ENCODE data around the gene LOXL3.

Gene LOXL3

GRCh38 chr2:74513605-74514367 lies 40.0 kb downstream of the LOXL3 start:
- Mint-ChIP-seq H3K4me1 (peaks cover 16% of the 10 kb centered on the region), H3K4me3 (peak overlapping the region; percentile 73), H3K27ac (no peak overlapping the region), H3K36me3 (no peaks in the 10 kb centered on the region), H3K9me3 (no peaks in the 10 kb centered on the region)
- no peak for DNase-seq (ENCODE audit: low spot score in 2 of 2)
- peak; percentile 48 for ATAC-seq

- ATAC-seq, result no peak
- H3K36me3 Mint-ChIP-seq, result peaks cover 3% of the 10 kb centered on the region
- H3K27ac Mint-ChIP-seq, result no peak overlapping the region
- no peak for DNase-seq (ENCODE audit: low spot score in 2 of 2)
- peak overlapping the region; percentile 73 for H3K4me3 Mint-ChIP-seq
- no peaks in the 10 kb centered on the region for H3K9me3 Mint-ChIP-seq
- H3K4me1 Mint-ChIP-seq, result peaks cover 23% of the 10 kb centered on the region
These were observed 40.8 kb downstream of the LOXL3 start for GRCh38 chr2:74512744-74513604.

- no peak overlapping the region for H3K4me3 Mint-ChIP-seq
- H3K27ac Mint-ChIP-seq, result no peak overlapping the region
- H3K9me3 Mint-ChIP-seq, result no peaks in the 10 kb centered on the region
- peaks cover 35% of the 10 kb centered on the region for H3K4me1 Mint-ChIP-seq
- DNase-seq (ENCODE audit: low spot score in 2 of 2) (no peak), ATAC-seq (no peak)
- peaks cover 19% of the 10 kb centered on the region for H3K36me3 Mint-ChIP-seq
These were observed 42.4 kb downstream of the LOXL3 start for GRCh38 chr2:74511104-74511989.

- Mint-ChIP-seq H3K4me3 (no peak overlapping the region), H3K9me3 (no peaks in the 10 kb centered on the region), H3K36me3 (peaks cover 29% of the 10 kb centered on the region), H3K27ac (no peak overlapping the region), H3K4me1 (peaks cover 37% of the 10 kb centered on the region)
- ATAC-seq (no peak), DNase-seq (ENCODE audit: low spot score in 2 of 2) (no peak)
These were observed 43.5 kb downstream of the LOXL3 start for GRCh38 chr2:74510272-74510671.

GRCh38 chr2:74507926-74508520 lies 45.7 kb downstream of the LOXL3 start:
- DNase-seq (ENCODE audit: low spot score in 2 of 2), result peak in 1 of 2 donors; percentile 64

GRCh38 chr2:74507145-74507925 lies 46.4 kb downstream of the LOXL3 start, which contains the start of gene PCGF1:
Gene PCGF1, minus strand, starts transcription at chr2:74507695. Its CDS starts 27 bp downstream, at chr2:74507668.
- H3K36me3 Mint-ChIP-seq, result peaks cover 40% of the 10 kb centered on the region
- H3K4me3 Mint-ChIP-seq, result peak within 1 kb of the TSS; percentile 91
- no peaks in the 10 kb centered on the region for H3K9me3 Mint-ChIP-seq
- peak; percentile 93 for ATAC-seq
- peak within 1 kb of the TSS; percentile 99 for H3K27ac Mint-ChIP-seq
- peak; percentile 97 to 100 for DNase-seq (ENCODE audit: low spot score in 2 of 2)
- peaks cover 62% of the 10 kb centered on the region for H3K4me1 Mint-ChIP-seq

More at GRCh38 chr2:74507926-74508520, 45.7 kb downstream of the LOXL3 start:
- ATAC-seq, result no peak
- Mint-ChIP-seq H3K36me3 (peaks cover 40% of the 10 kb centered on the region), H3K4me3 (peak overlapping the region; percentile 91), H3K9me3 (no peaks in the 10 kb centered on the region), H3K4me1 (peaks cover 56% of the 10 kb centered on the region), H3K27ac (peak overlapping the region; percentile 99)

- Mint-ChIP-seq H3K4me3 (peak overlapping the region; percentile 91), H3K9me3 (no peaks in the 10 kb centered on the region), H3K36me3 (peaks cover 46% of the 10 kb centered on the region), H3K4me1 (peaks cover 71% of the 10 kb centered on the region), H3K27ac (no peak overlapping the region)
- DNase-seq (ENCODE audit: low spot score in 2 of 2) (no peak), ATAC-seq (no peak)
These were observed 48.1 kb downstream of the LOXL3 start for GRCh38 chr2:74505448-74506246.

GRCh38 chr2:74504591-74504990 lies 49.2 kb downstream of the LOXL3 start:
- ATAC-seq, result no peak
- Mint-ChIP-seq H3K4me3 (peak overlapping the region; percentile 91), H3K4me1 (peaks cover 71% of the 10 kb centered on the region), H3K27ac (peak overlapping the region; percentile 43), H3K9me3 (no peaks in the 10 kb centered on the region), H3K36me3 (peaks cover 50% of the 10 kb centered on the region)
- DNase-seq (ENCODE audit: low spot score in 2 of 2), result no peak

GRCh38 chr2:74503506-74504475 lies 50.0 kb downstream of the LOXL3 start:
- no peak for ATAC-seq
- peaks cover 76% of the 10 kb centered on the region for H3K4me1 Mint-ChIP-seq
- H3K27ac Mint-ChIP-seq, result peak overlapping the region; percentile 61

GRCh38 chr2:74502720-74503505 lies 50.8 kb downstream of the LOXL3 start:
- ATAC-seq (peak; percentile 62), DNase-seq (ENCODE audit: low spot score in 2 of 2) (peak; percentile 51 to 80)
- Mint-ChIP-seq H3K4me3 (peak overlapping the region; percentile 91), H3K9me3 (no peaks in the 10 kb centered on the region), H3K27ac (peak overlapping the region; percentile 61), H3K36me3 (peaks cover 57% of the 10 kb centered on the region), H3K4me1 (peaks cover 77% of the 10 kb centered on the region)

More at GRCh38 chr2:74503506-74504475, 50.0 kb downstream of the LOXL3 start:
- no peak for DNase-seq (ENCODE audit: low spot score in 2 of 2)
- Mint-ChIP-seq H3K4me3 (peak overlapping the region; percentile 91), H3K36me3 (peaks cover 55% of the 10 kb centered on the region), H3K9me3 (no peaks in the 10 kb centered on the region)

GRCh38 chr2:74502147-74502719 lies 51.5 kb downstream of the LOXL3 start:
- peaks cover 50% of the 10 kb centered on the region for H3K36me3 Mint-ChIP-seq
- DNase-seq (ENCODE audit: low spot score in 2 of 2) (no peak), ATAC-seq (no peak)
- H3K9me3 Mint-ChIP-seq, result no peaks in the 10 kb centered on the region
- H3K4me1 Mint-ChIP-seq, result peaks cover 76% of the 10 kb centered on the region
- no peak overlapping the region for H3K27ac Mint-ChIP-seq
- peak overlapping the region; percentile 91 for H3K4me3 Mint-ChIP-seq
